Activated T-cell treated with anti-CD3 and anti-CD28 coated beads for 24 hours (primary cell): ENCODE measurements around the gene MEF2B.

Experiments used
- DNase-seq: peaks from one replicate; pipeline ENCODE4 v3.0.0-alpha.2; 2020; ENCODE audit warnings: low read depth

MEF2B gene

GRCh38 chr19:19098084-19098702, 71.9 kb downstream of the MEF2B start:
- no peak for DNase-seq

- DNase-seq: no peak
Observed at GRCh38 chr19:19096641-19097627, 73.1 kb downstream of the MEF2B start.

- DNase-seq: no peak
Observed at GRCh38 chr19:19095691-19096090, 74.4 kb downstream of the MEF2B start.
